K562 (cell line): ENCODE measurements around the gene PIMREG. TPM values are rescaled to one million over a fixed set of nuclear protein-coding genes. Genes with fewer than 3 reads are reported as not detected.

ENCODE experiments used
- ATAC-seq: fragments of 200-7000 bp; cut with Tn5 transposase; 3 replicates; pipeline ENCODE4 v1.9.1; 2020; ENCODE audit warnings: moderate library complexity
- BruUV-seq: library from RNA; stranded (reverse); fragments of 400-500 nt; replicated peaks from 2 replicates; lab custom pipeline; 2021; lab: Mats Ljungman, UMichigan
- CTCF ChIA-PET: fragments of 300-600 bp; formaldehyde crosslinking; extraction: SDS; loops from one replicate; lab custom pipeline; 2021; ENCODE audit warnings: low intra/inter-chr PET ratio; lab: Yijun Ruan, JAX
- POLR2A ChIA-PET: fragments of 300-600, 350-650 bp; sonication (Branson Sonifier 250); formaldehyde crosslinking; extraction: SDS; loops from one replicate; lab custom pipeline; 2021; ENCODE audit warnings: antibody characterized with exemption, inconsistent platforms; lab: Yijun Ruan, JAX
- DNase-seq, 4 experiments: peaks; one replicate each; pipeline versions ENCODE4 v3.0.0 to v3.0.0-alpha.2; 2011 to 2018; ENCODE audit warnings: low spot score in 3 of 4, mixed read lengths in 3 of 4; ENCODE audit errors: extremely low read depth in 1 of 4
- FAIRE-seq: peaks from 2 replicates; lab custom pipeline; 2011; peaks lifted over from hg19 to GRCh38; lab: Jason Lieb, UNC
- H2AFZ ChIP-seq: 2 replicates; pipeline ENCODE4 v1.6.0; 2011; ENCODE audit warnings: low read depth, low read length, control low read depth, inconsistent platforms
- H3K27ac ChIP-seq: fragments of 200-600 bp; 3 replicates; pipeline ENCODE4 v1.8.0; 2011; ENCODE audit warnings: low read depth, mild to moderate bottlenecking, control low read depth, inconsistent platforms, low read length, moderate library complexity, mixed read lengths; ENCODE audit errors: extremely low read depth
- H3K27me3 ChIP-seq, 2 experiments: fragments of 300-600 bp in 1 of 2; 2 replicates in 1 of 2; 3 replicates in 1 of 2; pipeline versions ENCODE4 v1.6.0 to v1.8.0; 2011; ENCODE audit warnings: inconsistent platforms in 2 of 2, low read length in 2 of 2, mild to moderate bottlenecking in 1 of 2, mixed read lengths in 1 of 2, moderate library complexity in 1 of 2; ENCODE audit not compliant: control insufficient read depth in 2 of 2, insufficient read depth in 2 of 2
- H3K36me3 ChIP-seq: fragments of 300-600 bp; 3 replicates; pipeline ENCODE4 v1.8.0; 2011; ENCODE audit warnings: mild to moderate bottlenecking, low read length, inconsistent platforms; ENCODE audit not compliant: control insufficient read depth, insufficient read depth
- H3K4me1 ChIP-seq, 2 experiments: fragments of 200-600 bp in 1 of 2; replicated peaks in 1 of 2; 2 replicates in 1 of 2; 3 replicates in 1 of 2; pipeline versions ENCODE4 v1.5.1 to v1.8.0; 2011; ENCODE audit warnings: inconsistent platforms in 2 of 2, low read length in 2 of 2, mild to moderate bottlenecking in 1 of 2, mixed read lengths in 1 of 2, moderate library complexity in 1 of 2; ENCODE audit not compliant: control insufficient read depth in 2 of 2, insufficient read depth in 2 of 2
- H3K4me2 ChIP-seq: 2 replicates; pipeline ENCODE4 v1.6.1; 2011; ENCODE audit warnings: low read length, control low read depth, inconsistent platforms, mixed read lengths; ENCODE audit not compliant: insufficient read depth
- H3K4me3 ChIP-seq: fragments of 200-600 bp; sonication (generic), shearing (Covaris generic); 2 replicates; pipeline ENCODE4 v1.5.1; 2016; ENCODE audit warnings: control low read depth, inconsistent platforms
- H3K79me2 ChIP-seq: fragments of 200-600 bp; 3 replicates; pipeline ENCODE4 v1.8.0; 2011; ENCODE audit warnings: low read length, inconsistent platforms; ENCODE audit not compliant: control insufficient read depth, insufficient read depth
- H3K9ac ChIP-seq, 2 experiments: 2 replicates each; pipeline versions ENCODE4 v1.6.0 to v1.6.1; 2011; ENCODE audit warnings: low read depth in 2 of 2, low read length in 2 of 2, control low read depth in 1 of 2, inconsistent platforms in 1 of 2, mild to moderate bottlenecking in 1 of 2, mixed read lengths in 1 of 2; ENCODE audit not compliant: insufficient read depth in 1 of 2
- H3K9me1 ChIP-seq: one replicate; pipeline ENCODE4 v1.6.0; 2011; ENCODE audit warnings: inconsistent platforms, mild to moderate bottlenecking, low read length, moderate library complexity; ENCODE audit not compliant: control insufficient read depth, insufficient read depth
- H3K9me3 ChIP-seq: replicated peaks from 2 replicates; pipeline ENCODE4 v1.5.1; 2011; ENCODE audit warnings: low read depth, low read length, inconsistent platforms; ENCODE audit not compliant: control insufficient read depth, insufficient read depth
- H4K20me1 ChIP-seq: replicated peaks from 2 replicates; pipeline ENCODE4 v1.6.1; 2011; ENCODE audit warnings: low read length, inconsistent platforms, mixed read lengths; ENCODE audit not compliant: control insufficient read depth, insufficient read depth
- ATF2 ChIP-seq: sonication (generic); formaldehyde crosslinking; IDR thresholded peaks from 2 replicates; pipeline ENCODE4 v1.8.1; 2022; ENCODE audit warnings: missing genetic modification reagents
- EP400 ChIP-seq: fragments of 450-650 bp; IDR thresholded peaks from 2 replicates; pipeline ENCODE4 v1.6.1; 2017; ENCODE audit warnings: antibody characterized with exemption, mild to moderate bottlenecking, moderate library complexity
- FOXJ2 ChIP-seq: fragments of 200-800 bp; sonication (Bioruptor generic); IDR thresholded peaks from 2 replicates; pipeline ENCODE4 v1.6.1; 2016; ENCODE audit warnings: missing genetic modification characterization, missing compliant biosample characterization
- TRIM25 ChIP-seq: fragments of 450-650 bp; IDR thresholded peaks from 2 replicates; pipeline ENCODE4 v1.7.0; 2016; ENCODE audit warnings: borderline replicate concordance
- ZFP36 ChIP-seq: fragments of 150-350 bp; IDR thresholded peaks from 2 replicates; pipeline ENCODE4 v1.6.1; 2018; ENCODE audit warnings: low read length, low read depth; ENCODE audit not compliant: partially characterized antibody
- ZNF197 ChIP-seq: fragments of 200-800 bp; sonication (Bioruptor generic); IDR thresholded peaks from 2 replicates; pipeline ENCODE4 v1.6.1; 2016; ENCODE audit warnings: low read depth, missing genetic modification characterization, missing compliant biosample characterization
- ZNF282 ChIP-seq: sonication (generic); formaldehyde crosslinking; IDR thresholded peaks from 2 replicates; pipeline ENCODE4 v1.8.1; 2023; ENCODE audit warnings: missing genetic modification reagents
- WGBS: fragments of 100-300 bp; shearing (Covaris generic); methylation state at CpG from one replicate; pipeline ENCODE4 v1.1.6; 2016; ENCODE audit warnings: low coverage, mixed read lengths; ENCODE audit not compliant: insufficient coverage; ENCODE audit errors: missing lambda C conversion rate; 5-methylcytosine and 5-hydroxymethylcytosine counted together
- in situ Hi-C: fragments of 300-500 bp; cut with MboI; formaldehyde crosslinking; loops from 4 replicates; pipeline ENCODE4 v1.15.0; 2018; ENCODE audit warnings: inconsistent platforms, mixed read lengths
- intact Hi-C: fragments of 100-400 bp; cut with micrococcal nuclease; formaldehyde crosslinking; loops from 2 replicates; pipeline ENCODE4 v1.14.2; 2022
- polyA plus RNA-seq, 8 experiments: library from polyadenylated mRNA; depleted of rRNA in 4 of 8; stranded (reverse) in 5 of 8; unstranded in 3 of 8; fragments of >200 nt; fragmentation: Nextera tagmentation in 2 of 8; fragmentation: Illumina TruSeq in 1 of 8; extraction: Ambion mirVana in 2 of 8; extraction: Trizol in 1 of 8; gene quantifications; 2 replicates each; pipeline versions ENCODE4 v1.2.1 to v1.2.3, GENCODE V29; 2011 to 2014; ENCODE audit warnings: inconsistent platforms in 1 of 8, missing spikeins in 1 of 8
- total RNA-seq, 7 experiments: library from RNA; depleted of rRNA in 6 of 7; stranded (reverse); fragments of >200 nt in 6 of 7; fragmentation: Illumina TruSeq in 2 of 7; extraction: Trizol in 2 of 7; gene quantifications; 2 replicates each; pipeline versions ENCODE4 v1.2.1 to v1.2.3, GENCODE V29; 2011 to 2021; ENCODE audit warnings: low replicate concordance in 1 of 7
- TF ChIP-seq, protein P1 (sequence below): sonication (generic); formaldehyde crosslinking; IDR thresholded peaks from 2 replicates; pipeline ENCODE4 v1.8.1; 2023; ENCODE audit warnings: mild to moderate bottlenecking, missing genetic modification reagents
- TF ChIP-seq, protein P2 (sequence below): fragments of 200-800 bp; sonication (Bioruptor generic); IDR thresholded peaks from 2 replicates; pipeline ENCODE4 v1.6.1; 2017; ENCODE audit warnings: missing genetic modification characterization, missing compliant biosample characterization

Gene PIMREG
- total and polyA plus RNA-seq, 9 of the 15 experiments (the other 6 are each of a cell fraction or from before 2014, with no cell fraction given), result 1.1 to 16.7 (median 9.4) TPM

DNA sequence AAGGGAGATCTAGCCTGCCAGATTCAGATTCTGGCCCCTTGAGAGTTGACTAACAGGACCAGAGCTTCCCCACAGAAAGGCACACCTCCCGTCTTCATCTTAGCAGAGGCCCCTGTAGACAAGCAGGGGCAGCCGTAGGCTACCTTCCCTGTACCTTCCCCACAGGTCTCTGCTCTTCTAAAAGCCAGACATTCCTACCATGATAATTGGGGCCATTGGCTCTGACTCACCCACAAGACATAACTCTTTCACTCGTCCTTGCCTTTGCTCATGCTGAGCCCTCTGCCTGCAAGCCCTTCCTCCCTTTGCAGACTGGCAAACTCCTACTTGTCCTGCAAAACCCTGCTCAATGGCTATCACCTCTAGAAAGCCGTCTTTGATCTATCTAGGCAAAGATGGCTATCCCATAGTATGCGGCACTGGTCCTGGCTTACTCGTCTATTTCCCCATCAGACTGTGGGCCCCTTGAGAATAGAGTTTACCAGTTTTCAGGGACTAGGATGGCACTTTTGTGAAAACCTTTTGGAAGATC is 43.8 kb downstream of the PIMREG start (continued):
- TF ChIP-seq, protein P1, sequence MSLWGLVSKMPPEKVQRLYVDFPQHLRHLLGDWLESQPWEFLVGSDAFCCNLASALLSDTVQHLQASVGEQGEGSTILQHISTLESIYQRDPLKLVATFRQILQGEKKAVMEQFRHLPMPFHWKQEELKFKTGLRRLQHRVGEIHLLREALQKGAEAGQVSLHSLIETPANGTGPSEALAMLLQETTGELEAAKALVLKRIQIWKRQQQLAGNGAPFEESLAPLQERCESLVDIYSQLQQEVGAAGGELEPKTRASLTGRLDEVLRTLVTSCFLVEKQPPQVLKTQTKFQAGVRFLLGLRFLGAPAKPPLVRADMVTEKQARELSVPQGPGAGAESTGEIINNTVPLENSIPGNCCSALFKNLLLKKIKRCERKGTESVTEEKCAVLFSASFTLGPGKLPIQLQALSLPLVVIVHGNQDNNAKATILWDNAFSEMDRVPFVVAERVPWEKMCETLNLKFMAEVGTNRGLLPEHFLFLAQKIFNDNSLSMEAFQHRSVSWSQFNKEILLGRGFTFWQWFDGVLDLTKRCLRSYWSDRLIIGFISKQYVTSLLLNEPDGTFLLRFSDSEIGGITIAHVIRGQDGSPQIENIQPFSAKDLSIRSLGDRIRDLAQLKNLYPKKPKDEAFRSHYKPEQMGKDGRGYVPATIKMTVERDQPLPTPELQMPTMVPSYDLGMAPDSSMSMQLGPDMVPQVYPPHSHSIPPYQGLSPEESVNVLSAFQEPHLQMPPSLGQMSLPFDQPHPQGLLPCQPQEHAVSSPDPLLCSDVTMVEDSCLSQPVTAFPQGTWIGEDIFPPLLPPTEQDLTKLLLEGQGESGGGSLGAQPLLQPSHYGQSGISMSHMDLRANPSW (CRISPR knock-in tag), result no peak
- TF ChIP-seq FOXJ2 (tag) (no peak), ZNF282 (CRISPR knock-in tag) (no peak), EP400 (no peak), ATF2 (CRISPR knock-in tag) (no peak)

- Histone ChIP-seq H4K20me1 (no peaks in the 10 kb centered on the region), H3K4me2 (no peak overlapping the region), H3K36me3 (no peaks in the 10 kb centered on the region), H3K4me1 (no peaks in the 10 kb centered on the region), H3K27me3 (peaks cover 2 to 33% of the 10 kb centered on the region in 2 experiments; a peak in 3 of 5 replicates), H3K9ac (no peak overlapping the region), H3K9me1 (no peaks in the 10 kb centered on the region), H2AFZ (no peak overlapping the region), H3K9me3 (no peaks in the 10 kb centered on the region), H3K27ac (no peak overlapping the region), H3K4me3 (no peak overlapping the region), H3K79me2 (no peaks in the 10 kb centered on the region)
- CTCF ChIA-PET, result no interaction called here
- no peak for TF ChIP-seq TRIM25
- no peak for TF ChIP-seq ZNF197 (CRISPR knock-in tag)
- TF ChIP-seq, protein P2, sequence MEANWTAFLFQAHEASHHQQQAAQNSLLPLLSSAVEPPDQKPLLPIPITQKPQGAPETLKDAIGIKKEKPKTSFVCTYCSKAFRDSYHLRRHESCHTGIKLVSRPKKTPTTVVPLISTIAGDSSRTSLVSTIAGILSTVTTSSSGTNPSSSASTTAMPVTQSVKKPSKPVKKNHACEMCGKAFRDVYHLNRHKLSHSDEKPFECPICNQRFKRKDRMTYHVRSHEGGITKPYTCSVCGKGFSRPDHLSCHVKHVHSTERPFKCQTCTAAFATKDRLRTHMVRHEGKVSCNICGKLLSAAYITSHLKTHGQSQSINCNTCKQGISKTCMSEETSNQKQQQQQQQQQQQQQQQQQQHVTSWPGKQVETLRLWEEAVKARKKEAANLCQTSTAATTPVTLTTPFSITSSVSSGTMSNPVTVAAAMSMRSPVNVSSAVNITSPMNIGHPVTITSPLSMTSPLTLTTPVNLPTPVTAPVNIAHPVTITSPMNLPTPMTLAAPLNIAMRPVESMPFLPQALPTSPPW, result no peak
- TF ChIP-seq ZFP36, result no peak
- 0% methylated on average over 4 of the region's 6 CpGs for WGBS
- BruUV-seq, result no TSS peak
- ATAC-seq (no peak), DNase-seq (no peak), FAIRE-seq (no peak)
- in situ Hi-C loops, result no loop called here
- POLR2A ChIA-PET, result no interaction called here
- intact Hi-C loops, result no loop called here
These were observed 44.8 kb downstream of the PIMREG start for GRCh38 chr17:6489016-6489550.
